HEK293 (cell line): ENCODE results near the gene AP5S1.

Experiments
- EGR2 ChIP-seq: fragments of 450-650 bp; formaldehyde crosslinking; IDR thresholded peaks from 2 replicates; pipeline ENCODE4 v1.5.1; 2016; ENCODE audit warnings: low read depth, missing biosample characterization, missing genetic modification characterization
- IKZF3 ChIP-seq: fragments of 450-650 bp; IDR thresholded peaks from 2 replicates; pipeline ENCODE4 v1.5.0; 2018; ENCODE audit warnings: missing biosample characterization, mild to moderate bottlenecking, missing genetic modification characterization, moderate library complexity
- KLF1 ChIP-seq: fragments of 450-650 bp; formaldehyde crosslinking; IDR thresholded peaks from 2 replicates; pipeline ENCODE4 v1.5.1; 2016; ENCODE audit warnings: missing biosample characterization, missing genetic modification characterization
- MYNN ChIP-seq: fragments of 450-650 bp; formaldehyde crosslinking; IDR thresholded peaks from 2 replicates; pipeline ENCODE4 v1.5.1; 2016; ENCODE audit warnings: missing biosample characterization, missing genetic modification characterization, borderline replicate concordance
- PATZ1 ChIP-seq: fragments of 450-650 bp; formaldehyde crosslinking; IDR thresholded peaks from 2 replicates; pipeline ENCODE4 v1.5.1; 2016; ENCODE audit warnings: missing biosample characterization, missing genetic modification characterization
- RBAK ChIP-seq: fragments of 450-650 bp; formaldehyde crosslinking; IDR thresholded peaks from 2 replicates; pipeline ENCODE4 v1.5.1; 2016; ENCODE audit warnings: missing biosample characterization, missing genetic modification characterization
- SALL2 ChIP-seq: fragments of 450-650 bp; formaldehyde crosslinking; IDR thresholded peaks from 2 replicates; pipeline ENCODE4 v1.5.0; 2017; ENCODE audit warnings: missing biosample characterization, mild to moderate bottlenecking, missing genetic modification characterization, borderline replicate concordance
- SP3 ChIP-seq: fragments of 450-650 bp; formaldehyde crosslinking; IDR thresholded peaks from 2 replicates; pipeline ENCODE4 v1.5.1; 2016; ENCODE audit warnings: missing biosample characterization, missing genetic modification characterization
- ZBTB20 ChIP-seq: fragments of 450-650 bp; formaldehyde crosslinking; IDR thresholded peaks from 2 replicates; pipeline ENCODE4 v1.5.1; 2016; ENCODE audit warnings: missing biosample characterization, missing genetic modification characterization
- ZBTB8A ChIP-seq: fragments of 450-650 bp; formaldehyde crosslinking; IDR thresholded peaks from 2 replicates; pipeline ENCODE4 v1.5.1; 2016; ENCODE audit warnings: missing biosample characterization, missing genetic modification characterization
- ZFHX2 ChIP-seq: fragments of 450-650 bp; formaldehyde crosslinking; conservative IDR thresholded peaks from 2 replicates; pipeline ENCODE4 v1.5.1; 2016; ENCODE audit warnings: missing biosample characterization, missing genetic modification characterization
- ZNF114 ChIP-seq: fragments of 450-650 bp; formaldehyde crosslinking; IDR thresholded peaks from 2 replicates; pipeline ENCODE4 v1.5.0; 2017; ENCODE audit warnings: missing biosample characterization, missing genetic modification characterization
- ZNF121 ChIP-seq: fragments of 450-650 bp; formaldehyde crosslinking; IDR thresholded peaks from 2 replicates; pipeline ENCODE4 v1.5.1; 2016; ENCODE audit warnings: missing biosample characterization, missing genetic modification characterization
- ZNF155 ChIP-seq: fragments of 450-650 bp; formaldehyde crosslinking; IDR thresholded peaks from 2 replicates; pipeline ENCODE4 v1.5.1; 2016; ENCODE audit warnings: missing biosample characterization, missing genetic modification characterization
- ZNF16 ChIP-seq: fragments of 450-650 bp; formaldehyde crosslinking; IDR thresholded peaks from 2 replicates; pipeline ENCODE4 v1.5.1; 2016; ENCODE audit warnings: low read depth, missing biosample characterization, missing genetic modification characterization
- ZNF19 ChIP-seq: fragments of 450-650 bp; formaldehyde crosslinking; IDR thresholded peaks from 2 replicates; pipeline ENCODE4; 2016; ENCODE audit warnings: missing biosample characterization, missing genetic modification characterization, low read depth
- ZNF292 ChIP-seq: fragments of 450-650 bp; formaldehyde crosslinking; IDR thresholded peaks from 2 replicates; pipeline ENCODE4 v1.5.1; 2016; ENCODE audit warnings: low read depth, missing biosample characterization, missing genetic modification characterization, borderline replicate concordance
- ZNF311 ChIP-seq: fragments of 450-650 bp; formaldehyde crosslinking; IDR thresholded peaks from 2 replicates; pipeline ENCODE4 v1.5.1; 2017; ENCODE audit warnings: missing biosample characterization, missing genetic modification characterization, borderline replicate concordance
- ZNF335 ChIP-seq: fragments of 450-650 bp; formaldehyde crosslinking; conservative IDR thresholded peaks from 2 replicates; pipeline ENCODE4 v1.5.1; 2016; ENCODE audit warnings: missing biosample characterization, missing genetic modification characterization
- ZNF350 ChIP-seq: fragments of 450-650 bp; formaldehyde crosslinking; IDR thresholded peaks from 2 replicates; pipeline ENCODE4 v1.5.0; 2017; ENCODE audit warnings: missing biosample characterization, mild to moderate bottlenecking, missing genetic modification characterization
- ZNF366 ChIP-seq: fragments of 450-650 bp; formaldehyde crosslinking; conservative IDR thresholded peaks from 2 replicates; pipeline ENCODE4 v1.5.1; 2016; ENCODE audit warnings: missing biosample characterization, missing genetic modification characterization
- ZNF530 ChIP-seq: fragments of 450-650 bp; formaldehyde crosslinking; IDR thresholded peaks from 2 replicates; pipeline ENCODE4 v1.5.1; 2016; ENCODE audit warnings: low read depth, missing biosample characterization, missing genetic modification characterization
- ZNF560 ChIP-seq: fragments of 450-650 bp; formaldehyde crosslinking; IDR thresholded peaks from 2 replicates; pipeline ENCODE4 v1.5.1; 2017; ENCODE audit warnings: missing biosample characterization, missing genetic modification characterization, borderline replicate concordance
- ZNF626 ChIP-seq: fragments of 450-650 bp; sonication (Bioruptor Pico); formaldehyde crosslinking; IDR thresholded peaks from 2 replicates; pipeline ENCODE4 v1.5.1; 2018; ENCODE audit warnings: missing biosample characterization, missing genetic modification characterization, inconsistent platforms
- ZNF664 ChIP-seq: fragments of 450-650 bp; formaldehyde crosslinking; IDR thresholded peaks from 2 replicates; pipeline ENCODE4 v1.5.1; 2016; ENCODE audit warnings: missing biosample characterization, missing genetic modification characterization
- TF ChIP-seq, protein P1 (sequence below): fragments of 450-650 bp; formaldehyde crosslinking; IDR thresholded peaks from 2 replicates; pipeline ENCODE4 v1.5.1; 2017; ENCODE audit warnings: missing biosample characterization, missing genetic modification characterization
- TF ChIP-seq, protein P2 (sequence below): fragments of 450-650 bp; formaldehyde crosslinking; IDR thresholded peaks from 2 replicates; pipeline ENCODE4 v1.5.1; 2017; ENCODE audit warnings: missing biosample characterization, missing genetic modification characterization
- TF ChIP-seq, protein P3 (sequence below): fragments of 450-650 bp; IDR thresholded peaks from 2 replicates; pipeline ENCODE4 v1.5.1; 2018; ENCODE audit warnings: missing biosample characterization, mild to moderate bottlenecking, missing genetic modification characterization
- TF ChIP-seq, protein P4 (sequence below): fragments of 450-650 bp; formaldehyde crosslinking; IDR thresholded peaks from 2 replicates; pipeline ENCODE4 v1.5.1; 2016; ENCODE audit warnings: missing biosample characterization, missing genetic modification characterization
- TF ChIP-seq, protein P5 (sequence below): fragments of 450-650 bp; formaldehyde crosslinking; IDR thresholded peaks from 2 replicates; pipeline ENCODE4 v1.5.1; 2016; ENCODE audit warnings: missing biosample characterization, missing genetic modification characterization

The AP5S1 gene

GRCh38 chr20:3784863-3785239 is 35.5 kb upstream of the AP5S1 start (continued):
- no peak for TF ChIP-seq MYNN (tag by site-specific recombination)
- no peak for TF ChIP-seq ZNF311
- peak; percentile 79 for TF ChIP-seq ZBTB8A (tag by site-specific recombination)
- TF ChIP-seq IKZF3, result no peak
- TF ChIP-seq PATZ1, result no peak
- TF ChIP-seq SP3 (tag by site-specific recombination), result no peak
- peak; percentile 94 for TF ChIP-seq ZFHX2 (tag by site-specific recombination)
- TF ChIP-seq, protein P1, sequence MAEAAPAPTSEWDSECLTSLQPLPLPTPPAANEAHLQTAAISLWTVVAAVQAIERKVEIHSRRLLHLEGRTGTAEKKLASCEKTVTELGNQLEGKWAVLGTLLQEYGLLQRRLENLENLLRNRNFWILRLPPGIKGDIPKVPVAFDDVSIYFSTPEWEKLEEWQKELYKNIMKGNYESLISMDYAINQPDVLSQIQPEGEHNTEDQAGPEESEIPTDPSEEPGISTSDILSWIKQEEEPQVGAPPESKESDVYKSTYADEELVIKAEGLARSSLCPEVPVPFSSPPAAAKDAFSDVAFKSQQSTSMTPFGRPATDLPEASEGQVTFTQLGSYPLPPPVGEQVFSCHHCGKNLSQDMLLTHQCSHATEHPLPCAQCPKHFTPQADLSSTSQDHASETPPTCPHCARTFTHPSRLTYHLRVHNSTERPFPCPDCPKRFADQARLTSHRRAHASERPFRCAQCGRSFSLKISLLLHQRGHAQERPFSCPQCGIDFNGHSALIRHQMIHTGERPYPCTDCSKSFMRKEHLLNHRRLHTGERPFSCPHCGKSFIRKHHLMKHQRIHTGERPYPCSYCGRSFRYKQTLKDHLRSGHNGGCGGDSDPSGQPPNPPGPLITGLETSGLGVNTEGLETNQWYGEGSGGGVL (tag by site-specific recombination), result peak; percentile 88
- TF ChIP-seq, protein P2, sequence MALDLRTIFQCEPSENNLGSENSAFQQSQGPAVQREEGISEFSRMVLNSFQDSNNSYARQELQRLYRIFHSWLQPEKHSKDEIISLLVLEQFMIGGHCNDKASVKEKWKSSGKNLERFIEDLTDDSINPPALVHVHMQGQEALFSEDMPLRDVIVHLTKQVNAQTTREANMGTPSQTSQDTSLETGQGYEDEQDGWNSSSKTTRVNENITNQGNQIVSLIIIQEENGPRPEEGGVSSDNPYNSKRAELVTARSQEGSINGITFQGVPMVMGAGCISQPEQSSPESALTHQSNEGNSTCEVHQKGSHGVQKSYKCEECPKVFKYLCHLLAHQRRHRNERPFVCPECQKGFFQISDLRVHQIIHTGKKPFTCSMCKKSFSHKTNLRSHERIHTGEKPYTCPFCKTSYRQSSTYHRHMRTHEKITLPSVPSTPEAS (tag by site-specific recombination), result no peak
- no peak for TF ChIP-seq SALL2 (tag by site-specific recombination)
- TF ChIP-seq ZNF155 (tag by site-specific recombination), result no peak
- TF ChIP-seq, protein P3, sequence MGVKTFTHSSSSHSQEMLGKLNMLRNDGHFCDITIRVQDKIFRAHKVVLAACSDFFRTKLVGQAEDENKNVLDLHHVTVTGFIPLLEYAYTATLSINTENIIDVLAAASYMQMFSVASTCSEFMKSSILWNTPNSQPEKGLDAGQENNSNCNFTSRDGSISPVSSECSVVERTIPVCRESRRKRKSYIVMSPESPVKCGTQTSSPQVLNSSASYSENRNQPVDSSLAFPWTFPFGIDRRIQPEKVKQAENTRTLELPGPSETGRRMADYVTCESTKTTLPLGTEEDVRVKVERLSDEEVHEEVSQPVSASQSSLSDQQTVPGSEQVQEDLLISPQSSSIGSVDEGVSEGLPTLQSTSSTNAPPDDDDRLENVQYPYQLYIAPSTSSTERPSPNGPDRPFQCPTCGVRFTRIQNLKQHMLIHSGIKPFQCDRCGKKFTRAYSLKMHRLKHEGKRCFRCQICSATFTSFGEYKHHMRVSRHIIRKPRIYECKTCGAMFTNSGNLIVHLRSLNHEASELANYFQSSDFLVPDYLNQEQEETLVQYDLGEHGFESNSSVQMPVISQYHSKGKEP, result no peak
- TF ChIP-seq, protein P4, sequence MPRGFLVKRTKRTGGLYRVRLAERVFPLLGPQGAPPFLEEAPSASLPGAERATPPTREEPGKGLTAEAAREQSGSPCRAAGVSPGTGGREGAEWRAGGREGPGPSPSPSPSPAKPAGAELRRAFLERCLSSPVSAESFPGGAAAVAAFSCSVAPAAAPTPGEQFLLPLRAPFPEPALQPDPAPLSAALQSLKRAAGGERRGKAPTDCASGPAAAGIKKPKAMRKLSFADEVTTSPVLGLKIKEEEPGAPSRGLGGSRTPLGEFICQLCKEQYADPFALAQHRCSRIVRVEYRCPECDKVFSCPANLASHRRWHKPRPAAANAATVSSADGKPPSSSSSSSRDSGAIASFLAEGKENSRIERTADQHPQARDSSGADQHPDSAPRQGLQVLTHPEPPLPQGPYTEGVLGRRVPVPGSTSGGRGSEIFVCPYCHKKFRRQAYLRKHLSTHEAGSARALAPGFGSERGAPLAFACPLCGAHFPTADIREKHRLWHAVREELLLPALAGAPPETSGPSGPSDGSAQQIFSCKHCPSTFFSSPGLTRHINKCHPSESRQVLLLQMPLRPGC (tag by site-specific recombination), result no peak
- no peak for TF ChIP-seq ZNF664
- TF ChIP-seq, protein P5, sequence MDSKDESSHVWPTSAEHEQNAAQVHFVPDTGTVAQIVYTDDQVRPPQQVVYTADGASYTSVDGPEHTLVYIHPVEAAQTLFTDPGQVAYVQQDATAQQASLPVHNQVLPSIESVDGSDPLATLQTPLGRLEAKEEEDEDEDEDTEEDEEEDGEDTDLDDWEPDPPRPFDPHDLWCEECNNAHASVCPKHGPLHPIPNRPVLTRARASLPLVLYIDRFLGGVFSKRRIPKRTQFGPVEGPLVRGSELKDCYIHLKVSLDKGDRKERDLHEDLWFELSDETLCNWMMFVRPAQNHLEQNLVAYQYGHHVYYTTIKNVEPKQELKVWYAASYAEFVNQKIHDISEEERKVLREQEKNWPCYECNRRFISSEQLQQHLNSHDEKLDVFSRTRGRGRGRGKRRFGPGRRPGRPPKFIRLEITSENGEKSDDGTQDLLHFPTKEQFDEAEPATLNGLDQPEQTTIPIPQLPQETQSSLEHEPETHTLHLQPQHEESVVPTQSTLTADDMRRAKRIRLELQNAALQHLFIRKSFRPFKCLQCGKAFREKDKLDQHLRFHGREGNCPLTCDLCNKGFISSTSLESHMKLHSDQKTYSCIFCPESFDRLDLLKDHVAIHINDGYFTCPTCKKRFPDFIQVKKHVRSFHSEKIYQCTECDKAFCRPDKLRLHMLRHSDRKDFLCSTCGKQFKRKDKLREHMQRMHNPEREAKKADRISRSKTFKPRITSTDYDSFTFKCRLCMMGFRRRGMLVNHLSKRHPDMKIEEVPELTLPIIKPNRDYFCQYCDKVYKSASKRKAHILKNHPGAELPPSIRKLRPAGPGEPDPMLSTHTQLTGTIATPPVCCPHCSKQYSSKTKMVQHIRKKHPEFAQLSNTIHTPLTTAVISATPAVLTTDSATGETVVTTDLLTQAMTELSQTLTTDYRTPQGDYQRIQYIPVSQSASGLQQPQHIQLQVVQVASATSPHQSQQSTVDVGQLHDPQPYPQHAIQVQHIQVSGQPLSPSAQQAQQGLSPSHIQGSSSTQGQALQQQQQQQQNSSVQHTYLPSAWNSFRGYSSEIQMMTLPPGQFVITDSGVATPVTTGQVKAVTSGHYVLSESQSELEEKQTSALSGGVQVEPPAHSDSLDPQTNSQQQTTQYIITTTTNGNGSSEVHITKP (tag by site-specific recombination), result no peak
- TF ChIP-seq EGR2 (tag by site-specific recombination), result peak; percentile 99
- TF ChIP-seq RBAK (tag by site-specific recombination), result no peak
- no peak for TF ChIP-seq ZNF19 (tag by site-specific recombination)
- TF ChIP-seq ZNF16, result no peak
- no peak for TF ChIP-seq ZBTB20
- TF ChIP-seq ZNF114, result no peak
- no peak for TF ChIP-seq KLF1 (tag by site-specific recombination)
- no peak for TF ChIP-seq ZNF292 (tag by site-specific recombination)
- TF ChIP-seq ZNF626 (tag by site-specific recombination), result no peak
- 0 out of 2 replicates have a peak, but pooled peaks have one; percentile 10 for TF ChIP-seq ZNF335 (tag by site-specific recombination)
- no peak for TF ChIP-seq ZNF350 (tag by site-specific recombination)
- no peak for TF ChIP-seq ZNF530 (tag by site-specific recombination)
- peak; percentile 74 for TF ChIP-seq ZNF366 (tag by site-specific recombination)
- TF ChIP-seq ZNF560 (tag by site-specific recombination), result no peak
- TF ChIP-seq ZNF121 (tag by site-specific recombination), result no peak
